Liver (tissue), 3 donors: ENCODE results near the gene C1QL4.

Experiments used
- CTCF ChIP-seq: fragments of 150-350 bp; IDR thresholded peaks from 2 replicates; pipeline ENCODE4 v1.5.1; 2017; ENCODE audit warnings: improper control_type of control experiment, low read depth, low read length; ENCODE audit not compliant: missing input control
- FOXA2 ChIP-seq: IDR thresholded peaks from 2 replicates; pipeline ENCODE4 v1.6.1; 2016; ENCODE audit warnings: antibody characterized with exemption
- HNF4G ChIP-seq: IDR thresholded peaks from 2 replicates; pipeline ENCODE4 v1.6.1; 2016; ENCODE audit warnings: antibody characterized with exemption
- JUND ChIP-seq, 2 donors: IDR thresholded peaks; 2 replicates each; pipeline ENCODE4 v1.6.1; 2016; ENCODE audit warnings: antibody characterized with exemption in 2 of 2
- RAD21 ChIP-seq, 2 donors: IDR thresholded peaks; 2 replicates each; pipeline ENCODE4 v1.6.1; 2016; ENCODE audit warnings: antibody characterized with exemption in 2 of 2, mild to moderate bottlenecking in 2 of 2
- YY1 ChIP-seq: IDR thresholded peaks from 2 replicates; pipeline ENCODE4 v1.6.1; 2016; ENCODE audit warnings: antibody characterized with exemption, mild to moderate bottlenecking
- ZBTB33 ChIP-seq: IDR thresholded peaks from 2 replicates; pipeline ENCODE4 v1.6.1; 2016; ENCODE audit warnings: antibody characterized with exemption
- TF ChIP-seq, protein P1 (sequence below): IDR thresholded peaks from 2 replicates; pipeline ENCODE4 v1.6.1; 2016; ENCODE audit warnings: antibody characterized with exemption
- TF ChIP-seq, protein P2 (sequence below): IDR thresholded peaks from 2 replicates; pipeline ENCODE4 v1.6.1; 2016; ENCODE audit warnings: antibody characterized with exemption
- TF ChIP-seq, protein P3 (sequence below): IDR thresholded peaks from 2 replicates; pipeline ENCODE4 v1.6.1; 2016; ENCODE audit warnings: antibody characterized with exemption, mild to moderate bottlenecking
- donor health status: healthy.
- donor health status: healthy.

DNA sequence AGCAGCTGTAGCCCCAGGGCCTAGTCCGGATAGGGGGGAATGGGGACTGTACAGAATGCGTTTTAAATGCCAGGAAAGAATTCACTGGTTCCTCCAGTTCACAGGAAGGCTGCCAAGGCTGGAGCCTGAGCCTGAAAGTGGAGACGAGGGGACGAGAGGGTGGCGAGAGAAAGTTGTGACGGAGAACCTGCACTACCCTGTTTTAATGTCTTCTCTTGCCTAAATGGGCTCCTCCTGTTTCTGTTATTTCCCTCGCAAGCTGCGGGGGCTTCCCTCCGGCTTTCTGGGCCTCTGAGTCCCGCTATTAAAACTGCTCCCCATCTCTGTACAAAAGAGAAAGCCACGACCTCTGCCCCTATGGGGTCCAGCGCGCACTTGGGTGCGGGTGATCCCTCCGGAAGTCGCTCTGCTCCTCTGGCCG is 4.5 kb downstream of the C1QL4 start:
- TF ChIP-seq YY1: no peak
- no peak for TF ChIP-seq JUND (IDR thresholded peaks at IDR 0.05)
- TF ChIP-seq RAD21 (IDR thresholded peaks at IDR 0.05): no peak
- TF ChIP-seq, protein P1, sequence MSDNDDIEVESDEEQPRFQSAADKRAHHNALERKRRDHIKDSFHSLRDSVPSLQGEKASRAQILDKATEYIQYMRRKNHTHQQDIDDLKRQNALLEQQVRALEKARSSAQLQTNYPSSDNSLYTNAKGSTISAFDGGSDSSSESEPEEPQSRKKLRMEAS: no peak
- no peak for TF ChIP-seq CTCF
- no peak for TF ChIP-seq HNF4G
- no peak for TF ChIP-seq FOXA2
- TF ChIP-seq, protein P2, sequence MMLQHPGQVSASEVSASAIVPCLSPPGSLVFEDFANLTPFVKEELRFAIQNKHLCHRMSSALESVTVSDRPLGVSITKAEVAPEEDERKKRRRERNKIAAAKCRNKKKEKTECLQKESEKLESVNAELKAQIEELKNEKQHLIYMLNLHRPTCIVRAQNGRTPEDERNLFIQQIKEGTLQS: no peak
- TF ChIP-seq ZBTB33: no peak
- TF ChIP-seq, protein P3, sequence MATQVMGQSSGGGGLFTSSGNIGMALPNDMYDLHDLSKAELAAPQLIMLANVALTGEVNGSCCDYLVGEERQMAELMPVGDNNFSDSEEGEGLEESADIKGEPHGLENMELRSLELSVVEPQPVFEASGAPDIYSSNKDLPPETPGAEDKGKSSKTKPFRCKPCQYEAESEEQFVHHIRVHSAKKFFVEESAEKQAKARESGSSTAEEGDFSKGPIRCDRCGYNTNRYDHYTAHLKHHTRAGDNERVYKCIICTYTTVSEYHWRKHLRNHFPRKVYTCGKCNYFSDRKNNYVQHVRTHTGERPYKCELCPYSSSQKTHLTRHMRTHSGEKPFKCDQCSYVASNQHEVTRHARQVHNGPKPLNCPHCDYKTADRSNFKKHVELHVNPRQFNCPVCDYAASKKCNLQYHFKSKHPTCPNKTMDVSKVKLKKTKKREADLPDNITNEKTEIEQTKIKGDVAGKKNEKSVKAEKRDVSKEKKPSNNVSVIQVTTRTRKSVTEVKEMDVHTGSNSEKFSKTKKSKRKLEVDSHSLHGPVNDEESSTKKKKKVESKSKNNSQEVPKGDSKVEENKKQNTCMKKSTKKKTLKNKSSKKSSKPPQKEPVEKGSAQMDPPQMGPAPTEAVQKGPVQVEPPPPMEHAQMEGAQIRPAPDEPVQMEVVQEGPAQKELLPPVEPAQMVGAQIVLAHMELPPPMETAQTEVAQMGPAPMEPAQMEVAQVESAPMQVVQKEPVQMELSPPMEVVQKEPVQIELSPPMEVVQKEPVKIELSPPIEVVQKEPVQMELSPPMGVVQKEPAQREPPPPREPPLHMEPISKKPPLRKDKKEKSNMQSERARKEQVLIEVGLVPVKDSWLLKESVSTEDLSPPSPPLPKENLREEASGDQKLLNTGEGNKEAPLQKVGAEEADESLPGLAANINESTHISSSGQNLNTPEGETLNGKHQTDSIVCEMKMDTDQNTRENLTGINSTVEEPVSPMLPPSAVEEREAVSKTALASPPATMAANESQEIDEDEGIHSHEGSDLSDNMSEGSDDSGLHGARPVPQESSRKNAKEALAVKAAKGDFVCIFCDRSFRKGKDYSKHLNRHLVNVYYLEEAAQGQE: no peak
